Measurements from ENCODE around the gene RPH3AL.

Gene RPH3AL

DNA sequence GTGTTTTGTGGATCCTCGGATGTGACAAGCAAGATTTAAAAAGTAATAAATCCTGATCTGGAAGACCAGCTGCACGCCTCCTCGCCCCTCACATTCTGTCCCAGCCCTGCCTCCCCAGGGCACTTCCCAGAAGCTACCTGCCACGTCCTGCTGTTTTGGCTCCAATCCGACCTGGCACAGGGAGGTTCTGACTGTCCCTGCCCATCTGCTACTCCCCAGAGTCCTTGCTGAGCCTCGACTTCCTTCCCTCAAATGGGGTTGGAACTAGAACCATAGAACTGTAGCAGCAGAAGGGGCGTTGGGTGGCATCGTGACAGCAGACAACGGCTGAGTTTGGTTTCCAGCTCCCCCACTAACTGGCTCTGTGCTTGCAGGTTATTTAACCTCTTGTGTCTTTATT lies 71.7 kb downstream of the RPH3AL start:
- TF ChIP-seq, protein P1, sequence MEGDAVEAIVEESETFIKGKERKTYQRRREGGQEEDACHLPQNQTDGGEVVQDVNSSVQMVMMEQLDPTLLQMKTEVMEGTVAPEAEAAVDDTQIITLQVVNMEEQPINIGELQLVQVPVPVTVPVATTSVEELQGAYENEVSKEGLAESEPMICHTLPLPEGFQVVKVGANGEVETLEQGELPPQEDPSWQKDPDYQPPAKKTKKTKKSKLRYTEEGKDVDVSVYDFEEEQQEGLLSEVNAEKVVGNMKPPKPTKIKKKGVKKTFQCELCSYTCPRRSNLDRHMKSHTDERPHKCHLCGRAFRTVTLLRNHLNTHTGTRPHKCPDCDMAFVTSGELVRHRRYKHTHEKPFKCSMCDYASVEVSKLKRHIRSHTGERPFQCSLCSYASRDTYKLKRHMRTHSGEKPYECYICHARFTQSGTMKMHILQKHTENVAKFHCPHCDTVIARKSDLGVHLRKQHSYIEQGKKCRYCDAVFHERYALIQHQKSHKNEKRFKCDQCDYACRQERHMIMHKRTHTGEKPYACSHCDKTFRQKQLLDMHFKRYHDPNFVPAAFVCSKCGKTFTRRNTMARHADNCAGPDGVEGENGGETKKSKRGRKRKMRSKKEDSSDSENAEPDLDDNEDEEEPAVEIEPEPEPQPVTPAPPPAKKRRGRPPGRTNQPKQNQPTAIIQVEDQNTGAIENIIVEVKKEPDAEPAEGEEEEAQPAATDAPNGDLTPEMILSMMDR (IDR thresholded peaks at IDR 0.05; ENCODE audit: unreplicated experiment in 3 of 3), result no peak
- peaks cover 4% of the 10 kb centered on the region for H3K9me3 Mint-ChIP-seq
- peaks cover 4% of the 10 kb centered on the region for H3K27me3 Mint-ChIP-seq (ENCODE audit: low read depth)
- H3K36me3 Mint-ChIP-seq (ENCODE audit: low read depth), result peaks cover 39% of the 10 kb centered on the region
- H3K4me1 Mint-ChIP-seq, result peaks cover 4% of the 10 kb centered on the region
- H3K27ac Mint-ChIP-seq, result no peak overlapping the region
- no peak overlapping the region for H3K4me3 Mint-ChIP-seq

DNA sequence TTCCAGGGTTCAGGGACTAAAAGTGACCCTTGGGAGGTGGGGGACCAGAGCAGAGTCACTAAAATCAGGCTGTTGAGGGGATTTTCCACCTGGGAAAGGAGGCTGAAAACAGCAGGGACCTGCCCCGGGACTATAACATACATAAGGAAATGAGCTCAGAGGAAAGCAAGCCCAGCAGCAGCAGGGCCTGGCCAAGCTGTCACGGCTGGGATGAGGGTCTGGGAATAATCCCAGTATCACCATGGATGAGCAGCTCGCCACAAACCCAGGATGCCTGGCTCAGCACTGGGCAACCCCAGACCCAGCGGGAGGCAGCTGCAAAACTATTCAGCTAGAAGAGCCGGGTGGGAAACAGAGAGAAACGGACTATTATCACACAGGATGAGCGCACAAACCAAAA lies 72.4 kb downstream of the RPH3AL start:
- Mint-ChIP-seq H3K4me3 (no peak overlapping the region), H3K27ac (peak overlapping the region; percentile 27 to 87 (median 62)), H3K4me1 (peaks cover 4% of the 10 kb centered on the region), H3K9me3 (peaks cover 4% of the 10 kb centered on the region), H3K36me3 (ENCODE audit: low read depth) (peaks cover 39% of the 10 kb centered on the region), H3K27me3 (ENCODE audit: low read depth) (peaks cover 5% of the 10 kb centered on the region)
- TF ChIP-seq, protein P1 (IDR thresholded peaks at IDR 0.05; ENCODE audit: unreplicated experiment in 3 of 3), result no peak

DNA sequence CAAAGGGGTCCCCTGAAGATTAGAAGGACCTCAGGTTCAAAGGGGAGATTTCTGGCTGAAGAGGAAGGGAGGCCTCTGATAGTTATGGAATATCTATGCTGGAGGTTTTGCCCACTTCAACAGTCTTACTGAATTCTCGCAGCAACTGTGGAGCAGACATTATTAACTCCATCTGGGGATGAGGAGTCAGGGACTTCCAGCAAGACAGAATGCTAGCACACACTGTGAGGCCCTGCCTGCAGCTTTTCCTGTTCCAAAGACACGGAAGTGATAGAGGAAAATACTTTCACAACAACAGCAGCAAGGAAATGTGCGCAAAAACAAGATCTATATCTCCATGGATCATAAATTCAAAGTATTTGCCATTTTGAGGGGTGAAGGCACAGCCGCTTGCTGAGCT lies 72.8 kb downstream of the RPH3AL start:
- peak overlapping the region; percentile 27 to 87 (median 62) for H3K27ac Mint-ChIP-seq
- peaks cover 41% of the 10 kb centered on the region for H3K36me3 Mint-ChIP-seq (ENCODE audit: low read depth)
- peaks cover 4% of the 10 kb centered on the region for H3K4me1 Mint-ChIP-seq
- H3K4me3 Mint-ChIP-seq, result no peak overlapping the region
- peaks cover 4% of the 10 kb centered on the region for H3K9me3 Mint-ChIP-seq
- TF ChIP-seq, protein P1 (IDR thresholded peaks at IDR 0.05; ENCODE audit: unreplicated experiment in 3 of 3), result no peak
- peaks cover 5% of the 10 kb centered on the region for H3K27me3 Mint-ChIP-seq (ENCODE audit: low read depth)

DNA sequence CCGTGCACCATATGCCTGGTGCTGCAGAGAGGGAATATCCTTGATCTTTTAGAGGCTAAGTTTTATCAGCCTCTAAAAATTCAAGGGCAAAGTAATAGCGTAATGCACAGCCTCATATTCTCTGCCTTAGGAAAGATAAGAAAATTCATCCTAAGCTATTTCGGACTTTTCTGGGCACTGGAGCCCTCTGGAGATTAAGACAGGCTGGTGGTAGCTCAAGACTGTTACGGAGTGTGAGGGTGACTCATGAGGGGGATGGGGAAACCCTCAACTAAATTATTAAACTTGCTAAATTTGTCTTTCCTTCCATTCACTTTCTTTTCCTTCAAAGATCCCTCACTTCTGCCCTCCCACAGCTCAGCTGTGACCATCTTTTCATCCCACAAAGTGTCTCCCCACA lies 73.3 kb downstream of the RPH3AL start:
- peaks cover 44% of the 10 kb centered on the region for H3K36me3 Mint-ChIP-seq (ENCODE audit: low read depth)
- TF ChIP-seq, protein P1 (IDR thresholded peaks at IDR 0.05; ENCODE audit: unreplicated experiment in 3 of 3), result no peak
- H3K27ac Mint-ChIP-seq, result no peak overlapping the region
- peaks cover 4% of the 10 kb centered on the region for H3K9me3 Mint-ChIP-seq
- H3K4me1 Mint-ChIP-seq, result peaks cover 4% of the 10 kb centered on the region
- H3K27me3 Mint-ChIP-seq (ENCODE audit: low read depth), result peaks cover 5% of the 10 kb centered on the region
- no peak overlapping the region for H3K4me3 Mint-ChIP-seq

DNA sequence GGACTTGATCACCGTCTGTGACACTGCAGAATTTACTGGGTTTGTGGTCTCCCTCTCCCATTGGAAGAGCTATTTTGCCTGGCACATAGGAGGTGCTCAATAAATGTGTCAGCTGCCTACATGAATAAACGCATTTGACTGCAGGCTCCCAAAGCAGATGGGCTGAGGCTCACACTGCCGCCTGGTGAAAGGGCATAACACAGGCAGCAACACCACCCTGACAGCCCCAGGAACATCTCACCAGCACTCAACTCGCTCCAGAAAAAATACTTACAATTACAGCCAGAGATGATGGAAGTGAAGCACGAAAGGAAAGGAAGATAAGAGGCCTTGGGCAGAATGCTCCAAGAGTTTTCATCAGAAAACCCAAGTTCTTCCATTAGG lies 73.9 kb downstream of the RPH3AL start:
- peaks cover 44% of the 10 kb centered on the region for H3K36me3 Mint-ChIP-seq (ENCODE audit: low read depth)
- TF ChIP-seq, protein P1 (IDR thresholded peaks at IDR 0.05; ENCODE audit: unreplicated experiment in 3 of 3), result no peak
- peak overlapping the region in 1 of 3 experiments; percentile 17 for H3K27ac Mint-ChIP-seq
- peaks cover 4% of the 10 kb centered on the region for H3K9me3 Mint-ChIP-seq
- H3K27me3 Mint-ChIP-seq (ENCODE audit: low read depth), result peaks cover 5% of the 10 kb centered on the region
- no peak overlapping the region for H3K4me3 Mint-ChIP-seq
- peaks cover 4% of the 10 kb centered on the region for H3K4me1 Mint-ChIP-seq

DNA sequence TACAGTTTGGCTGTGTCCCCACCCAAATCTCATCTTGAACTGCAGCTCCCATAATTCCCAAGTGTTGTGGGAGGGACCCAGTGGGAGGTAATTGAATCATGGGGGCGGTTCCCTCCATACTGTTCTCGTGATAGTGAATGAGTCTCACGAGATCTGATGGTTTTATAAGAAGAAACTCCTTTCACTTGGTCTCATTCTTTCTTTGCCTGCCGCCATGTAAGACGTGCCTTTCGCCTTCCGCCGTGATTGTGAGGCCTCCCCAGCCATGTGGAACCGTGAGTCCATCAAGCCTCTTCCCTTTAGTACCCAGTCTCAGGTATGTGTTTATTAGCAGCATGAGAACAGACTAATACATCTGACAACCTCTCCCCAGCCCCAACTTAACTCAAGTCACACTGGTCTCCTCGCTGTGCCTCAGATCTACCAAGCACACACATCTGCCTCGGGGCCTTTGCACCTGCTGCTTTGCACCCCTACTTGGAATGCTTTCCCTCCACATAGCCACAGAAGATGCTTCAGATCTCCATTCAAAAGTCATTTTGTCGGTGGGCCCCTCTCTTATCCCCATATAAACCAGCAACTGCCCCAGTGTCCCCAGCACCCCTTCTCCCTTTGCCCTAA lies 74.4 kb downstream of the RPH3AL start:
- peak overlapping the region in 1 of 3 experiments; percentile 34 for H3K27ac Mint-ChIP-seq
- H3K27me3 Mint-ChIP-seq (ENCODE audit: low read depth), result peaks cover 5% of the 10 kb centered on the region
- H3K4me1 Mint-ChIP-seq, result peaks cover 4% of the 10 kb centered on the region
- H3K9me3 Mint-ChIP-seq, result peaks cover 4% of the 10 kb centered on the region
- TF ChIP-seq, protein P1 (IDR thresholded peaks at IDR 0.05; ENCODE audit: unreplicated experiment in 3 of 3), result no peak
- no peak overlapping the region for H3K4me3 Mint-ChIP-seq
- peaks cover 44% of the 10 kb centered on the region for H3K36me3 Mint-ChIP-seq (ENCODE audit: low read depth)
